Measurements from ENCODE around the gene ENDOU.

The ENDOU gene

DNA sequence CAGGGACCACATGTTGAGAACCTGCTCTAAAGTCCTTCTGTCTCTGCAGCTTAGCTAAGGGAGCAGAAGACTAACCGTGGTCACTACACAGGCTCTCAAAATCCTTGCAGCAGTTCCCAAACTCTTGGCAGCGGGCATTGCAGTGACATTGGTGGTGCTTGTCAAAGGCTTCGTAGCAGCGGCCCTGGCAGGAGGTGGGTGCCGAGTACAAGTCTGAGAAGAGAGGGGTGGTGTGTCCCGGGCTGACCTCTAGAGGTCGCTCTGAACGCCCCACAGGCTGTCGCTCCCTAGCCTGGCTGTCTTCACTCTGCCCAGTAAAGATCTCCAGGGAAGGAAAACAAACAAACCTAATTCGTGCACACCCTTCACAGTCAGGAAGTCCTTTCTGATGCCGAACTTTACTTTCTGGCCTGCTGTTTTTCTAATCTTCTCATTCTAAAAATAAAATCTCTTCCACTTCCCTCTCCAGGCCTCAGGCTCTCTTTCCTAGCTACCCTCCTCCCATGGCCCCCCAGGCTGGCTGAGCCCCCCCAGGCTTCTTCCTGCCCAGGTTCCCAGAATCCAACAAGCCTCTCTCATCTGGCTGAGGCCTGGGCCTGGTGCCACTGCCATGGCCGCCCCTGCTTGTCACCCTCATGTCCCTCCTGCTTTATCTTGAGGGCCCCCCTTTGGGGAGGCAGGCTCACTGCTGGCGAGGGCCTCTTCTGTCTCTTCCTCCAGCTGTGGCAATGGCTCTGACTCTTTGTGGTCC is 7.7 kb downstream of the ENDOU start:
- DNase-seq, result no peak

DNA sequence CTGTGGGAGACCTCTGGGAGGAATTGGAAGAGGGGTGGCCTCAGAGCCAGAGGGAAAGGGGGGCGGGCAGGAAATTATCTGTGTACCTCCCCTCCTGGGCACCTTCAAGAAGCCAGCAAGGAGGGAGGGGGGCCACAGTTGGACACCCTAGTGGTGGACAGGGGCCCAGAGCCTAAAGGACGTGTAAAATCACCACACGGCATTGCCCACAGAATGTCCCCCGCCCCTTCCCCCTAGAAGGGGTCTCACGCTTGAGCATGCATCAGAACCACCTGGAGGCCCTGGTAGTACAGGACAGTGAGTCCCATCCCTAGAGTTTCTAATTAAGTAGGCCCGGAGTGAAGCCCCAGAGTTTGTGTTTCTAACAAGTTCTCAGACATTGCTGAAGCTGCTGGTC is 8.2 kb downstream of the ENDOU start:
- no peak for DNase-seq

DNA sequence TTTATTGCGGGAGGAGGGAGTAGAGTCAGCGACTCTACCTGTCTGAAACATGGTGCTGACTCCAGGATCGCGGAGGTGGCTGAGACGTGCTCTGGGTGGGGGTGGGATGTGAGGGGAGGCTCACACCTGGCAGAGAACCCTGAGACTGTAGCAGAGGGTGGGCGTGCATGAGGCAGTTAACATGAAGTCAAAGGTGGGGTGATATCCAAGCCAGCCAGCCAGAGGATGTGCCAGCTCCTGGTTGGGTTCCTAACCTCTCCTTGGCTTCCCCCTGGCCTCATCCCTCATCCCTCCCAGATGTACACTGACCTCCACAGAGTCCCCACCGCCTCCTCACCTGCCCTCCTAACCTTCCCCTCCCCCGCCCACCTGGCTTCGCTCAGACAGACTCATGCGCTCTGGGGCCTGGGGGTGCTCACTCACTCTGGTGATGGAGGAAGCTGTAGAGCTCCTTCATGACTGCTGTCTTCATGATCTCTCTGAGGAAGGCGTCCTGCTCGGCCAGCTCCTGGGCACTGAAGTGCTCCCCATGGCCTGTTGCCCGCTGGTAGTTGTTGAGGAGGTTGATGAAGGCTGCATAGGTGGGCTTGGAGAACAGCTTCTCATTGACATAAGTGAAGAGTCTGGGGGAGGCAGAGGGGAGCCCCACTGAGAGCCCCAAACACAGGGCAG is 9.3 kb downstream of the ENDOU start:
- DNase-seq, result no peak

DNA sequence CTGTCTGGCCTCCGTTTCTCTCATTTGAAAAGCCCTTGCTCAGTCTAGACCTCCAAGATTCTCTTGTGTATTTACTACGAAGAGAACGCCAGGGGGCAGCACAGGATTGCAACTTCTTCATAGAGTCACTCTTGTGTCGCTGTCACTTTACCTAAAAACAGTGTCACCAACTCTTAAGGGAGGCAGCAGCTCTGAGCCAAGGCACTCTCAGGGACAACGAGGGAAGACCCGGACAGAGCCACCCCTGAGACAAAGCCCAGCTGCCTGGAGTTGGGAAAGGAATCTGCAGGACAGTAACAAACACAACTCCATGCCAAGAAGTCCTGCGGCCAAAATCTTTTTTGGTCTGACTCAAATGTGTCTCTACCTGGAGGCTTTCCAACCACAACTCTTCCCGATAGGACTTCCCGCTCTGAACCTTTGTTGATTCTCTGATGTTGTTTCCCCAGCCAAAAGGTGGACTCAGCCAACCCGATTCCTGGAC is 9.9 kb downstream of the ENDOU start:
- peak; percentile 72 for DNase-seq

DNA sequence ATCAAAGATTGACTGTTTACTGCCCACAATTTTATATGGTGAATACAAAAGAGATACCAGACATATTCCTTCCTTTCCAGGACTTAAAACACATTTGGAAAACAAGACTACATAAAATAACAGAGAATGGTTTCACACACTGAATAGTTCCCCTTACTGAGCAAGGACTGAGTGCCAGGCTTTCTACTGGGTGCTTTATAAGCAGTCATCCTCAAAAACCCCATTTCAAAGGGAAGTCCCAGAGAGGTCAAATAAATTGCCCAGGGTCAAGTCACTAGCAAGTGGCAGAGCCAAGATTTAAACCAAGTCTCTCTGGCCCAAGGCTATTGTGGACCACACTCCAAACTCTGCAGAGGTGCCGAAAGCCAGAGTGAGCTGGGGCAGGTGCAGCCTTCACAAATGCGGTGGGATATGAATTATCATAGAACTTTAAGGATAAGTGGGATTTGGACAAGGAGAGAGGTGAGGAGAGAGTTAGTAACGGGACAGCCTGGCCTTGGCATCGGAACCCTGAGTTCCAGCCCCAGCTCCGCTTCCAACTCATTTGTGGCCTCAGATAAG is 10.4 kb downstream of the ENDOU start:
- DNase-seq, result no peak

DNA sequence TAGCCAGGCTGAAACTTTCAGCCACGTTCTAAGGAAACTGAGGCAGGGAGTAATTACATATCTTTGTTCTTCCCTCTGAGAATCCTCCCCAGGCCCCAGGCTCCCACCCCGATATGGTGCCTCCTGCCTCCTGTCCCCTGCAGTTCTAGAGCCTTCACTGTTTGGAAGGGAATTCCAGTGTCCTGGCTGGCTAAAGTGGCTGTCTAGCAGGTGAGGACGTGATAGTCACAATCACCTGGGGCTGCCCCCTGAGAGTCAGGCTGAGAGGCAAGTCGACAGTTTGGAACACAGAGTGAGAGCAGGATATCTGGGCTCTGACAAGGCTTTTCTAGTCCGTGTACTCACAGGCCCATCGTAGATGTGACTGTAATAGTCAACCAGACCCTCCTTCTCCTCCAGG is 13.1 kb downstream of the ENDOU start:
- DNase-seq, result no peak

DNA sequence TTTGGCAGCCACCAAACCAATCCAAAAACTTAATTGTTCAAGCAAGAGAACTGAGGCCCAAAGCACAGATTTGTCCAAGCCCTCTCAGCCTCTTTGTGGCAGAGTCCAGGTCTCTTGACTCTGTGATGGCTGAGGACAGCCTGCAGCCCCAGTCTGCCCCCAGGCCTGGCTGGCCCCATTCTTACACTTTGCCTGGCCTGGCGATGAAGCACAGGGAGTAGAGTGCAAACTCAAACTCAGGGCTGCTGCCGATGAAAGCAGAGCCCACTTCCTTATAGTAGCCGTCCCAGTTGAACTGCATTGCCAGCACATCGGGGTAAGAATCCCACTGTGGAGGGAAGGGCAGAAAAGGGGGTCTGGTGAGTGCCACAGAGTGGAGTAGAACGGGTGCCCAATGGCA is 13.8 kb downstream of the ENDOU start:
- DNase-seq, result no peak

DNA sequence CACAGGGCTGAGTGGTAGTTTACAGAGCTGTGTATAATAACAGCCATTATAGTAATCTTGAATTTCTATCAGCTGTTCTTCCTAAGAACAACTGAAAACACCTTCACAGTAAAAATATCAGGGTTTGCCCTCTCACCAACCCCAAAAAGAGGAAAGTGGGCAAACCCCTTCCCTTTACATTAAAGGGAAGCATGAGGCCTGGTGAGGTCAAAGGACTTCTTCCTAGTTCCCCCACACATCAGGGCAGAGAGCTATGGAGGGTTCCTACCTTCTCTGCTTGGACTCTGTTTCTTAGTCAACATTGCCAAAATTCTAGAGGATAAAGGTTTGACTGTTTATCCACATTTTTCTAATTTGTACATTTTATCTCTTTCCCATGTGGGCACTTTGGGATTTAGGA is 15.0 kb downstream of the ENDOU start:
- no peak for DNase-seq

DNA sequence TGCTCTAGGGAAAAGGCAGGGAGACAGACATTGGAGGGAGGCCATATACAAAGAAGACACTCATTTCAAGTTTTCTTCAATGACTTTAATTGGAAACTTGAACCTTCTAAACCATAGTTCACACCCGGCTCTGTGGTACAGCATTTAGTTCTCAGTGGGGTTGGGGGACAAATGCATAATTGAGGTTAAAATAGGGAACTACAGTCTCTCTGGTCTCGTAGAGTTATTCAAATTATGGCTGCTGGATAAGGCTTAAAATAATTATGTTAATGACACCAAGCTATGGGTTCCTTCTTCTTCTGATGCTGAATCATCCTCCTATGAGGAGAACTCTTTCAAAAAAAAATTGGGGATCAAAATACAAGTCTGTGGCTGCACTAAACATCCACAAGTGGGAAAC is 15.6 kb downstream of the ENDOU start:
- DNase-seq, result no peak

DNA sequence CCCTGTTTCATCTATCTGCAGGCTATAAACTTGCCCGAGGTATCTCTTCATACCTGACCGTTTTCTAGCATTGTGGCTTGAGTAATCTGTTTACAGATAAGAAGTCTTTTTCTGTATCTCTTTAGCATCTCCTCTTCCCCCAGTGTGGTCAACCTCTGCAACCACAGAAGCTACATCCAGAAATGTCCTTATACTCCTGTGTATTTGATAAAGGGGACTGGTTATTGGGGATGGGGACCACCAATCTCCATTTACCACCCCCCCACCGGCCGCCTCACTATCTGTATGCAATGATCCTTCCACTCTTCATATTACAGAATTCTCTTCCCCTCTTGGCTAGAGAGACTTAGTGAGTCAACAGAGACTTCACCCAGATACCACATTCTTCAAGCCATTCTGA is 16.1 kb downstream of the ENDOU start:
- no peak for DNase-seq

DNA sequence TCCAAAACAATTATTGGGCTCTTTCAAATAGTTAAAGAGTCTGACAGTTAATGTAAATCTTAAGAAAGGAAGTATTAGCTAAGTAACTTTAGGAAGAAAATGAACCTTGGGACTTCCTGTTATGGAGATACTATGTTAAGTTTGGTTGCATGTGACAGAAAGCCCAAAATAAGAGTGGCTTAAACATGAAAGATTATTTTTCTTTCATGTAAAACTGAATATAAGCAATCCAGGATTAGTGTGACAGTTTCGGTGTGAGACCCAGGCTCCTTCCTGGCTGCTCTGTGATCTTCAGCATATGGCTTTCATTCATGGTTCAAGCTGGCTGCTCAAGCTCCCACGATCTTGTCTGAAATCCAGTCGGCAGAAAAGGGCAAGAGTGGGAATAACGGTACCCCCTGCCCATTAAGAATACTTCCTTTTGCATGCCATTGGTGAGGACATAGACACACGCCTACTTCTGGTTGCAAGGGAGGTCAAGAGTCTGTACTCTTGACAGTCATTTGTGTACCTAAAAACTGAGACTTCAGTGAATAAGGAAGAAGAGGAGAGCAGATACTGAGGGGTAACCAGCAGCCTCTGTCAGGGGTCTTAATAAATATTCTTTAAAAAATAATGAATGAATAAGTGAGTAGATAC is 17.3 kb downstream of the ENDOU start:
- DNase-seq, result no peak

DNA sequence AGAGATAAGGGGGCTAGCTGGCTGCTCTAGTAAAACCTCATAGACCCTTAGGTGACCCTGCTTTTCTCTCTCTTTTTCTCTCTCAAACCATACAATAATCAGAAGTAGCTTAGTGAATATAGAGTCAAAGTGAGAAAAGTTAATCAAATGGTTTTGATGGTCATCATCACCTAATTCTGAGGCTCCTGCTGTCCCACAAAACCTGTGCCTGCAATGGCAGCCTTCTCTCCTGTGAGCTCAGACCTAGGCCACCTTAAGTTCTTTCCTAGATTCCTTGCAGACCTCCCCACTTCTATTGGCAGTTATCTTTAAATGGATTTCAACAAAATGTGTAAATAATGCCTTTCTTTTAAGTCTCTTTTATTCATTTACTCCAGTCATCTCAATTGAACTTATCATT is 17.9 kb downstream of the ENDOU start:
- DNase-seq, result no peak

DNA sequence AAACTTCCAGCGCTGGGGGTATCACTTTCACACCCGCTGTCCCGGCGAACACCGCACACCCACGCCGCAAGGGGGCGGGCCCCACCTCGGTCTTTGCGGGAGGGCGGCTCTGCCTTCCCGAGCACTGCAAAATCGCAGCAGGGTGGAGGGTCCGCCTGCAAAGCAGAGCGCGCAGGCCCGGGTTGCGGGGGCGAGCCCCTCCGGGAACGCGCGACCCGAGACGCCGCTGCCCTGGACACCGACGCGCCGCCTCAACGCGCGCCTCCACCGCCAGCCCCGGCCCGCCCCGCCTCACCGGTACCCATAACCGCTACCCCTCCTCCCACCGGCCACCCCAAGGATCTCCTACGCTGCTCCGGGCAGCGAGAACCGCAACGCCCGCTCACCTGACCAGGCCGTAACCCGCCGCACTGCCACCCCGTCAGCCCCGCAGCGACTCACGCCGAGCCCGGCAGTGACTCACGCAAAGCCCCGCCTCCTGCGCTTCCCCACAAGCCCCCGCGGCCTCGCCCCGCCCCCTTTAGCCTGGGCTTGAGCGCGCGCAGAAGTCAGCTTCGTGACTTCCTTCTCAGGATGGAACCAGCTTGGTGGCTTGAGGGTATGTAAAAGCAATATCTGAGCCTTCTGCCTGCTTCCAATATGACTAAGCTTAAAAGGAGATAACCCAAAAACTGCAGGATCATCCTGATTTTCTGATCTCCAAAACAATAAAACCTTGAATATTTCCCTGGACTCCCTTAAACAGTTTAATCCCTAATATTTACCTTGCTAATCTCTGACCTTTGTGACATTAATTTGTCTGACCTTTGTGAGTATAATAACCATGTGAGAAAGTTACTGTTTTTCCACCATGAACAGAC is 19.5 kb downstream of the ENDOU start, which contains the start of gene RPAP3:
TSS of gene RPAP3 (minus strand) at position 465 of the 860 bp plus-strand sequence. CDS start 3,190 bp downstream, outside the sequence.
- DNase-seq, result peak; percentile 99

DNA sequence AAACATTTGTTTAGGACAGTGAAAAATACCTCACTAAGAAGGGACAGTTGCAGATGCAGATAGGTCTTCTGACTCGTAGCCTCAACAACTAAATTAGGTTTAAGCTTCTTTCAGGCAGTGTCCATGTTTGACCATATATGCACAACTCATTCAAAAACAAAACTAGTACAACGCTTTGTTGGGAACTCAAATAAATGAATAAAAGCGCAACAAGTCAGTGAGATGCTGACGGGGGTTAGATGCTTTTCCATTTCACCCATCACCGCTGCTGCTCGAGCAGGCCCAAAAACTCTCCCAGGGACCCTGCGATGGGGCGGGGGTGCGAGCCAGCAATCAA is 20.1 kb downstream of the ENDOU start:
- no peak for DNase-seq

DNA sequence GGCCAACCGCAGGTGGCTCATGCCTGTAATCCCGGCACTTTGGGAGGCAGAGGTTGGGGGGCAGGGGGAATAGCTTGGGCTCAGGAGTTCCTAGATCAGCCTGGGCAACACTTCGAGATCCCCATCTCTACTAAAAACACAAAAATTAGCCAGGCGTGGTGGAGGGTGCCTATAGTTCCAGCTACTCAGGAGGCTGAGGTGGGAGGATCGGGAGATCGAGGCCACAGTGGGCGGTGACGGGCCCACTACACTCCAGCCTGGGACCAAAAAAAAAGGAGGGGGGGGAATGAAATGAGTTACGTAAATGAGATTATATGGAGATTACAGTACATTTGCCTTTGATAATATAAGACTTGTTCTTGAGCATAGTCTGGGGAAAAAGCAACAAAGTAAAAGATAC is 20.6 kb downstream of the ENDOU start:
- no peak for DNase-seq

DNA sequence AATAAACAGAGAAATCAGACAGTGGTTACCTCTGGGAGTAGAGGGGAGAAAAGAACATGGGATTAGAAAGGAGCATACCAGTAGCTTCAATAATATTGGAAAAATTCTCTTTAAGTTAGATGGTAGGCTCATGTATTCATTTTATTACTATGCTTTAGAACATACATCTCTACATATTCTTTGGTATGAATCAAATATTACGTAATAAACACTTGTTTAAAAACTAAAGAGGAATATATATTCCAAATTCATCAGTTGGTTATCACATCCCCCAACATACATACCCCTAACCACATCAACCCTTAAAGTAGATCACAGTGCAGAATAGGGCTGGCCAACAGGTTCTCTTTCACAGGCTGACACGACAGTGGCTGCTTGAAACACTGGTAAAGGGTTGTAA is 25.0 kb downstream of the ENDOU start:
- DNase-seq, result no peak

DNA sequence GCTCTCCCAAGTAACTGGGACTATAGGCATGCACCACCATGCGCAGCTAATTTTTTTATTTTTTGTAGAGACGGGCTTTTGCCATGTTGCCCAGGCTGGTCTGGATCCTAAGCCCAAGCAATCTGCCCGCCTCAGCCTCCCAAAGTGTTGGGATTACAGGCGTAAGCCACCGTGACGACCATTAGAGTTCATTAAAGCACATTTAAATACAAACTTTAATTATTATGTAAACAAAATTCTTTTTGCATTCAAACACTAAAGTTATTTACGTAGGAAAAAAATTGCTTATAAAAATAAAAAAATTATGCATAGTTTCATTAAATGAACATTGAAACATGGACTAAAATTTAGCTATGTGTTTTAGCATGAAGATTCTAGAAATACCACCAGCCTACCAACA is 26.7 kb downstream of the ENDOU start:
- DNase-seq, result no peak

DNA sequence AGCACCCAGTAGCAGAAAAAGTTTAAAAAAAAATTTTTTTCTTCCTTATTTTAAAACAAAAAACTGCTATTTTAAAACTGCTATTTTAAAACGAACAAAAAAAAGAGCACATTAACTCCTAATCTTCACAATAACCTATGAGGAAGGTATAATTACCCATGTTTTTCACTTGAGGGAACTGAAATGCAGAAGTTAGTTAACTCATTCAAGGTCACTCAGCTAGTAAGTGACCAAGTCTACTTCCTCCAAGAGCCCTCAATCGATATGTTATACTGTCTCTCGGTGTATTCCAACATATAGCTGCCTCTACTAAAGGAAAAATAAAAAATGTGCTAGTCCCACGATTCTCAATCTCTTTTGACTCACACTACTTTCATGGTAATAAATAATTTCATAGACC is 27.2 kb downstream of the ENDOU start:
- no peak for DNase-seq

DNA sequence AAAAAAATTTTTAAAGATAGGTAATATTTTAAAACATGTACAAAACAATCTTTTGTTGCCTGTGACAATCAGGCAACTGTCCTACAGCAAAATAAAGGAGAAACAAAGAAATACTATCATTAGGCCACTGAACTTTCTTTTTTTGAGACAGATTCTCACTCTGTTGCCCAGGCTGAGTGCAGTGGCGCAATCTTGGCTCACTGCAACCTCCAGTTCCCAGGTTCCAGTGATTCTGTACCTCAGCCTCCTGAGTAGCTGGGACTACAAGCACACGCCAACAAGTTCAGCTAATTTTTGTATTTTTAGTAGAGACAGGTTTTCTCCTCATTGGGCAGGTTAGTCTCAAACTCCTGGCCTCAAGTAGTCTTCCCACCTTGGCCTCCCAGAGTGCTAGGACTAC is 36.1 kb downstream of the ENDOU start:
- DNase-seq, result no peak

DNA sequence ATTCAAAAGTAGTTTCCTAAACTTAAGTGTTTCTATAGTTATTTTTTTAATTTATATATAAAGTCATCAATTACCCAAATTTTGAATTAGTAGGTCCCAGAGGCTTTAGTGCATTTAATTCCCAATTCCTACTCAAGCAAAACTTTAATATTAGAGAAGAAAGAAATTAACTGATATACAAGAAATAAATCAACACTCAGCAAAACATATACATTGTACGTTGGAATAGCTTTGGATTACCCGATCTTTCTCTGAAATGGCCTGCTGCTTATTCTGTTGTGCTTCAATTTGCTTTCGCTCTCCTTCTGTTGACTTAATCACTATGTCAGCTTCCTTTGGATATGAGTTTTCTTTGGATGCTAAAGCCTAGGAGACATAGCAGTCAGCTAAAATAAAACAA is 37.7 kb downstream of the ENDOU start:
- no peak for DNase-seq

DNA sequence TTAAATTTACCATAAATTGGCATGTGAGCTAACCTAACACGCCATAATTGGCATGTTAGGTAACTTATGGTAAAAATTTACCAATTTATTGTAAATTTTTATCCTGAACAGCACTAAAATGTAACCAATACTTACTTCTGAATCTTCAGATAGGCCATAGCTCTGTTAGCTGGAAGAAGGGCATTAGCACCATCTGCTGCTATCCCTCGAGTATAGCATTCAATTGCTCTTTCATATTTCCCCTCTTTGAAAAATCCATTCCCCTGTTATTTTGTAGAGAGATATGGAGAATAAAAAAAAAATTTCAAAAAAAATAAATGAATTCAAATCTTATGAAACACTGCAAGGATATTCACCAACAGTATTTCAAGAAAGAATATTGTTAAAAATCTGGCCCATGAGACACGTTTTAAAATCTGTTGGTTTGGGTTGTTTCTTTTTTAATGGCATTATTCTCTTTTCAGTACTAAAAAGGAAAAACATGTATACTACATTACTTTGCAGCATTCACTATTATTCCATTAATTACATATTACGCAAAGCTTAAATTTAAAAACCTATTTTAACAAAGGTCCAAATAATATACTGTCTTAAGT is 38.5 kb downstream of the ENDOU start:
- no peak for DNase-seq

DNA sequence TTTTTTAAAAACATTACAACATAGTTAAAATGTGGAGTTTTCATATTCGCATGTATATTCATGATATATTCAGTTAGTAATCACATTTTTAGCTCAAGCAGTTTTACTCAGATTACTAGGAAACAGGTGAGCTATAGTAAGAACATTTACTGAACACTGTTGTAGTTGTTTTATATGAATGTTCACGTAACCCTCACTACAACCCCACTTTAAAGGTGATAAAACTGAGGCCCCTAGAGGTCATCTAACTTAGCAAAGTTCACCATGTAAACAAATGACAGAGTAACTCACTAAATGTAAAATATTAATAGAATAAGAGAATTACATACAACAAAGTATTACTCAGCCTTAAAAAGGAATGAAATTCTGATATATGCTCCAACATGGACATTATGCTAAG is 45.5 kb downstream of the ENDOU start:
- no peak for DNase-seq

DNA sequence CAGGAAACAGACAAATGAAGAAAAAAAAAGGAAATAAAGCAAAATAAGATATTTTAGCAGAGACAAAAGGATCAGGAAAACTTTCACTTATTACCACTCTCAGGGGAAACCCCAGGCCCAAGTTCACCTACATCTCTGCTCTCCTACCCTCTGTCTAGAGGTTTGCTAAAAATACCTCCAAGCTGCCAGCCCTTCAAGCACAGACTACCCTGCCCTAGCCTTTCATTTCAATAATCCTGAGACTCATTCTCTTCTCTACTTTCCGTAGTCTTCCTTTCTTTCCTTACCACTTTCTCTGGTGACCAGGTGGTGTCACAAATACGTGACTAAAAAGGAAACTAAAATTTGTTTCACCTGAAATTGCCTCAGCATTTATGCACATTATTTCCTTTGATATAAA is 53.2 kb downstream of the ENDOU start:
- DNase-seq, result no peak

Measured in activated CD4-positive, CD25-positive, alpha-beta regulatory T cell treated with anti-CD3 and anti-CD28 coated beads, Interleukin-2, amount 50 U/mL, for 72 hours (primary cell).